Pons (tissue), 1 donor: ENCODE data around the gene AP3S1.
"Not testable (repeated sequence)": the region's sequence is repeated elsewhere in the genome, so short reads cannot be mapped to it uniquely, and the experiment has no call there.

Experiments used
- DNase-seq: peaks from one replicate; pipeline ENCODE4 v3.0.0-alpha.2; 2016; ENCODE audit warnings: low spot score

AP3S1 gene

DNA sequence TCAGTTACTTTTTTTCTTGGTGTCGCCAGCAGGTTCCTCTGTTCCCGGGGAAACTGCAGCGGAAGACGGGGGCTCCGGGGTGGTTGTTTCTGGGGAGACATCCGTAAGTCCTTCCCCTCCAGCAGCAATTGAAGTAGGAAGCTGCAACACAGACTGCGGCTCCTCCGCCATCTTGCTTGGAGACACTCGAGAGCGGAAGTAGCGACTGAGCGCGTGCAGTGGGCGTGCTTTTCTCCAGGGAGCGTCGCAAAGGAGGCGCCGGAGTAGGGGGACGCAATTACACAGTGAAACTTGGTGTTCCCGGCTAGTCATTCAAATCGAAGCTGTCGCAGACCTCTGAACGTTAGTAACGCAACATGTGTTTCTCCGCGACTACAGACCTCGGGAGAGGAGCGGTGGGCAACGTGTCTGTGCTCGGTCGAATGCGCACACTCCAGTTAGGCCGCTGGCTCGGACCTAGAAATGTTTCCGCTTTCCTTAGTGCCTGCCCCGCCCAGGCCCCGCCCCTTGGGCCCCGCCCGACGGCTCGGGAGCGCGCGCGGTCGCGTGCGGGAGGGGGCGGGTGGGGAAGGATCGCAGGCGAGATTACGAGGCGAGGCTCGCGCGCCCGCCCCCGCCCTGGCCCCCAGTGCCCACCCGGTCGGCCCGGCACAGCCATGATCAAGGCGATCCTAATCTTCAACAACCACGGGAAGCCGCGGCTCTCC, at the start of gene AP3S1, which contains the start of gene ATG12:
TSS of gene AP3S1 (plus strand) at position 554 of the 707 bp plus-strand sequence. CDS start at position 657, 103 bp downstream.
TSS of gene ATG12 (minus strand) at position 184 of the 707 bp plus-strand sequence. CDS start at position 171, 13 bp downstream.
- peak; percentile 95 for DNase-seq

GRCh38 chr5:115795700-115796099, 46.0 kb upstream of the AP3S1 start:
- no peak for DNase-seq

DNA sequence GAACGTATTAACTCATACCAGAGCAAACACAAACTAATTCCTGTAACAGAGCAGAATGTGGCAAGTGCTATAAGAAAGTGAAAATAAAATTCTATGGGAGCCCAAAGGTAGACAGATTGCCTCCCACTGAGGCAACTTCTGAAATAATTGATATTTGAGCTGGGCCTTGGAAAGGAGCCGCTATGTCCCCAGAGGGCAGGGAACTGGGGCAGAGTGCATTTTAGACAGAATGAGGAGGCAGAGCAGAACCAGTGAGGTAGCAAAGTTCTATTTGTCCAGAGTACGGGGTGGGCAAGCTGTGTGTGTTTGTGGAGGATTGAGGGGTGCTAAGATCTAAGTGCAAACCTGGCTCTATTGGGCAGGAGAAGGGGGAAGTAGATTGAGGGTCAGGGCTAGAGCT, 45.1 kb upstream of the AP3S1 start:
- no peak for DNase-seq

DNA sequence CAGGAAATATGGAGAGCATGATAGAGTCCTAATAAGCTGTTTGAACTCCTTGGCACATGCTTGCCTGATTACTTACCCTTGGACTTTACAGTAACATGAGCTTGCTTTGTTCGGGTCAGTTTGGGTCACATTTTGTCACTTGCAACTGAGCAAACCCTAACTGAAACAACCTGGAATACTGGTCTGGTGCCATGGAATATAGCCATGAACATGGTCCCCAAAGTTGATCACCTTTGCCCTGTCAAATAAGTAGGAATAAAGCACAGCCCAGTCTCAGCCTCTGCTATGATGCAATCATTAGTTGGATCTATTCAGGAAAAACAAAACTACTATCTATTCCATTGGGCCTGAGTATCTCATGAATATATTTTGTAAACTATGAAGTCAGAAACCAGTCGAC, 43.5 kb upstream of the AP3S1 start:
- DNase-seq, result no peak

DNA sequence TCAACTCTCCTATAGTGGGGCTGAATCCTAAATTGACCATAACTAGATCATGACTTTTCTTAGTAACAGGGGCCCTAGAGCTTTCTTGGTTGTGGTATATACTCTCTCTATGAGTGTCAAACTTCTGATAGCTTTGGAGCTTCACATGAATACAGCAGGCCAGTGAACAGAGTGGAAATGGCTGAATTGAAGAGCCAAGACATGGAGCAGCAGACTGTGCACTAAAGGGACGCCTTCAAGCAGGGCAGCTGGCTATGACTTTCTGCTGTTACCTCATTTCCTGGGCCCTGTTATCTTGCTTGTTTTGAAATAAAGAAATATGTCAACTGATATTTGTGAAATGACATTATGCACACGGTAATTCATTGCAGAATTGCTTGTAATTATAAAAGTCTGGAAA, 41.6 kb upstream of the AP3S1 start:
- no peak for DNase-seq

- no peak for DNase-seq
These were observed 40.6 kb upstream of the AP3S1 start for GRCh38 chr5:115801152-115801551.

DNA sequence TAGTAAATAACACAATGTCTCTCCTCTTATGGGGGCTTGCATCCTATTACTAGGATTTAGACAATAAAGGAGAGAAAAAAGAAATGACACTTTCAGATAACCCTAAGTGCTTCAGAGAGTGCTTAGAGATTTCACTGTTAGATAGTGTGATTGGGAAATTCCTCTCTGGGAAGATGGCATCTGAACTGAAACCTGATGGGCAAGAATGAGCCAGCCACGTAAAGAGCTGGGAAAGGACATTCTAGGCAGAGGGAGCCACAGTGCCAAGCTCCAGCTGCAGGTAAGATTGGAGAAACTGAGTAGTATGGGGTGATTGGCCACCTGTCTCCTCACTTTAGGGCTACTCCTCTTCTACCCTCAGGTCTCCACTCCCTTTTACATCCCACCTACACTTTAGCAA, 39.8 kb upstream of the AP3S1 start:
- DNase-seq, result no peak

DNA sequence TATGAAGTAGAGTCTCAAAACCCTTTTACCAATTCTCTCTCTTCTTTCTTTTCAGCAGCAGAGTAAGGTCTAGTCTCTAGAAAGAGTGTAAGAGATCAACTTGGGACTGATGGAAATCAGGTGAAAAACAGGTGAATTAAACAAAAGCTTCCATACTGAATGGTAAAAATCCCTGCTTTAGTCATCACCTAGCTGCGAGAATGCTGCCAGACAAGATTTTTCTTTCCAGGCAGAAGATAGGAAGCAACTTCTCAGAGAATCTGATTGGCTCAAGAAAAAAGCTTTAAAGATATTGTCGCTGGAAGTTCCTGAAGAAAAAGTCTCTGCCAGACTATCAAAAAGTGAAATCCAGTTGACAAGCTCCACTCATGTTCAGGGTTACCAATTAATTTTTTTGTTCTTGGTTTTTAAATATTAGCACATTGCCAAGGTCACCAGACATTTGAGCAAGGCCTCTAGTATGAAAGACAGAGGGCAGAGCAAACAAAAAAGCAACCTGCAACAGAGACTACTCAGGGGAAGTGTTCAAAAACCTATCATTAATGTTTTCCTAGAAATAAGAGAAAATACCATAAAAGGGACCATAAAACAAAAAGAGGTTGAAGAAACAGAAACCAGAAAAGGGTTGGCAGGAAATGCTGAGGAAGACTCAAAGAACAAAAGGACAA, 34.6 kb upstream of the AP3S1 start:
- DNase-seq, result no peak

DNA sequence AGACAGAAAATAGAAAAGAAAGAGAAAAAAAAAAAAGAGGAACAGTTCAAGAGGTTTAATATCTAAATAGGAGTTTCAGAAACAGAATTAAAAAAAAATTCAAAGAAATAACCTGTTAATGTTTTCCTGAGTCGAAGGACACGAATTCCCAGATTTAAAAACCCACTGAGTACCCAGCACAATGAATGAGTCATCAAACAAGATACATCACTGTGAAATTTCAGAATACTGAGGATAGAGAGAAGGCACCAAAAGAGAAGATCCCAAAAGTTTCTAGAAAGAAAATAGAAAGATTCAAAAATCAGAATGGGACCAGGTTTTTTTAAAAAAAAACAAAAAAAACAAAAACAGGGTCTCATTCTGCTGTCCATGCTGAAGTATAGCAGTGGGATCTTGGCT, 34.1 kb upstream of the AP3S1 start:
- no peak for DNase-seq

GRCh38 chr5:115808066-115808465, 33.7 kb upstream of the AP3S1 start:
- not testable (repeated sequence) for DNase-seq

DNA sequence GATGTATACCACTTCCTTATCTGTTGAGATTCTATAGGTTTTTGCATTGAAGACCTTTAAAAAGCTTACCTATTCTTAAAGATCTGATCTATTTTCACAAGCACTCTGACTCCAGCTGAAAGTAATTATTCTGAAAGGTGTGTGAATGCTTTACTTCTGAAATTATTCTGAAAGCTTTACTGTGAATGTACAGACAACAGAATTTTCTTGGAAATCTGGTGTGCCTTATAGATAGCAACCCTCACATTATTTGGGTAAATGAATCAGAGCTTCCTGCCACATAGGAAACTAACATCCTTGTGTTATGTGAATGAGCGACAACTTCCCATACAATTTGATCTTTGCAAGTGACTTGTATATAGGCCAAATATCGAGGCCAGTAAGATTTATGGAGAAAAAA, 31.8 kb upstream of the AP3S1 start:
- DNase-seq, result no peak

GRCh38 chr5:115810761-115811160, 31.0 kb upstream of the AP3S1 start:
- no peak for DNase-seq

DNA sequence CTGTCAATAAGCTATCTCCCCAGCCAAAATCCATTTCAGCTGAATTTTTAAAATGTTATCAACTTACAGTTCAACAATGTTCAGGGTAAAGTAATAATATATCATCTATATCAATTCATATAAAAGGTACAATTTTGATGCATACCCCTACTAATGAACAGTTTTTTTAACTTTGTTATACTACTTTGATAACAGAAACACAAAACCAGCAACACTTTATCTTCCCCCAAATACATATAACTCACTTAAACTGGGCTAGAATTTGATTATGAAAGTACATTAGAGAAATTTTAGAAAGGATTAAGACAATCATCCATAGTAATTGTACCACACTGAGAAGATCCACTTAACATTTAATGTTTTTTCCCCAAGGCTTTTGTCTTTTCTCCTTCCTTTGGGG, 30.3 kb upstream of the AP3S1 start:
- DNase-seq, result no peak

GRCh38 chr5:115812372-115812771, 29.4 kb upstream of the AP3S1 start:
- DNase-seq, result no peak

DNA sequence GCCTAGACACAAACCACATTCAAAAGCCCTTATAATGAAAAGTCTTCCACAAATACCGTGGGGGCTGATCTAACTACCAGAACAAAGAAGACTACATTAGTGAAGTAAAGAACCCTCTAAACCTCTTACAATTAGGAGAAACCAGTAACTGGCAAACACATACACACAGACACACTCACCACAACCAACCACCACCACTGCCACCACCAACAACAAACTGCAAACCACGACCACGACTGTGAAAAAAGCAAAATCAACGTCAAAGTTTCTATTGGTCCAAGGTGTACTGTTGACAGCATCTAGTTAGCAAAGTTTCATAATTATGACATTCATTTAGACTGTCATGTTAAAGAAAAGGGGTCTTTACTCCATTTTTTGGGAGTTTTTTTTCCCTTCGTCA, 28.0 kb upstream of the AP3S1 start:
- DNase-seq, result no peak

DNA sequence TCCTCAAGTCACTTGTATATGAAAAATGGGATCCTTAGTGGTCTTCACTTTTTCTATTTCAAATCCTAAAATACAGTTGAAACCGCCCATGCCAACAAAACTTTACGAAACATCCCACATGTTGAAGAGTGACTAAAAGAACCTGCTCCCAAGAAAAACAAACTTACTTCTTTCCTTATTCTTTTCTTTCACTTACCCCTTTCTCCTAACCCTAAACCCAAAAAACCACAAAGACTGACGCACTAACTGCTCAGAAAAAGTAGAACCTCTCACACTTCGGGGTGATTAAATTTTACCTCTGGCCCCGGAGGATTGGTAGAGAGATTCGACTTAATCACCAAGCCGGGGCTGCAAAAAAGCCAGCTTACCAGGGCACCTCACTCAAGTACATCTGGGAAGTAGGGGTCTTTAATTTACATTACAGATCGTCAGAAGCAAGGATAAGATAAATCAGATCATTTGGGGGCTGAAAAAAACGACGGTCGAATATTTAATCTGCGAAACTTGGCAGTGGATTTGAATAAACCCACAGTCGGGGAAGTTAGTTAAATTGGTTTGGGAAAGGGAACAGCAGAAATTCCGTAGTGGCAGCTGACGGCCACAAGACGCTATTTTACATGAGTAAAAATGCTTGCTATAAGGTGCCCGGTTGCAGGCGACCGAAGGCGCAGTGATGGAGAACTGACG, 26.6 kb upstream of the AP3S1 start:
- peak; percentile 12 for DNase-seq

- no peak for DNase-seq
These were observed 26.0 kb upstream of the AP3S1 start for GRCh38 chr5:115815693-115816225.

- DNase-seq, result peak; percentile 61
These were observed 25.3 kb upstream of the AP3S1 start, which contains the start of gene CDO1 for GRCh38 chr5:115816226-115817081. Gene CDO1, minus strand, starts transcription at chr5:115816659. Its CDS starts 262 bp downstream, at chr5:115816397.

DNA sequence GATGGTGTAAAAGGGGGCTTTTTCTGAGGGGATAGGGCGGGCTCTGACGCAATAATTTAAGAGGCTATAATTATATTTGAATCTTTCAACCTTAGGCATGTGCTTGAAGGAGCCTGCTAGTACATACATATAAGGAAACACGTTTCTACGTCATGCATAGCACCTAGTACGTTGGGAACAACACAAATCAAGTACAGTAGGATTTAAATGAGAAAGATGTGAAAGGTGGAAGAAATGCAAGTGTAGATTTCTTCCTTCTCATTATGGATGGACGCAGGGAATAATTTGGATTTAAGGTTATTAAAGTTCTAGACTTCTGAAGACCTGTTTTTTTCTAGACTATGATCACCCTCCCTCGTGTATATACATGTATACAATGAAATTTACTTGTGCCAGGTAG, 24.3 kb upstream of the AP3S1 start:
- no peak for DNase-seq

DNA sequence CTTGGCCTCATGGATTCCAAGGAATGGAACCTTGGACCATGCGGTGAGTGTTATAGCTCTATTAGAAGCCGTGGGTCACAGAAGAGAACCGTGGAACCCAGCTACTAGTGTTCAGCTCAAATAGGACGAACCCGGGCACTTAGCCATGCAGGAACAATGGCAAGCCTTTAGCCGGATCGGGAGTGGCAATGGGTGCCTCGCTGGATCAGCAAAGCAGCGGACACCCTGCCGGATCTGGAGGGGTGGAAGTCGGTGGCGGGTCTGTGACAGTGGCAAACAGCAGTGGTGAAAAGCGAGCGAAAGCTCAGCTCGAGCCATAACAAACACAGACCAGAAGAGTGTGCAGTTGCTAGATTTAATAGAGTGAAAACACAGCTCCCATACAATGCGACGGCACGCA, 22.9 kb upstream of the AP3S1 start:
- DNase-seq, result peak; percentile 58

DNA sequence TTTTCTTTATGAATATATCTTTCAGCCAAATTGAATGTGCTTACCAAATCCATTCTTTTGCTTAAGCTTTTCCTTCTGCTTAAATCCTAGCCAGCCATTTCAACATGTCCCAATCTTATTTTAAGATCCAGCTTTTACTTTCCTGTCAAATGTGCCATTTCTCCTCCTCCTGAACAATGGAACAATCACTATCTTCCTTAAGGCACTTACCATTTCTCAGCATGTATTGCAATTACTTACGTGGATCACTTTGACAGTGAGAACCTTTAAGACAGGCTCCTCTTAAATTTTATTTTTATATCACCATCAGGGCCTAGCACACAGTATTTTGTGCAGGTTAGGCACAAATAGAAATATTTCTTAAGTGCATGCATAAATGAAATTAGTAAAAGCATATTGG, 20.9 kb upstream of the AP3S1 start:
- DNase-seq, result no peak

DNA sequence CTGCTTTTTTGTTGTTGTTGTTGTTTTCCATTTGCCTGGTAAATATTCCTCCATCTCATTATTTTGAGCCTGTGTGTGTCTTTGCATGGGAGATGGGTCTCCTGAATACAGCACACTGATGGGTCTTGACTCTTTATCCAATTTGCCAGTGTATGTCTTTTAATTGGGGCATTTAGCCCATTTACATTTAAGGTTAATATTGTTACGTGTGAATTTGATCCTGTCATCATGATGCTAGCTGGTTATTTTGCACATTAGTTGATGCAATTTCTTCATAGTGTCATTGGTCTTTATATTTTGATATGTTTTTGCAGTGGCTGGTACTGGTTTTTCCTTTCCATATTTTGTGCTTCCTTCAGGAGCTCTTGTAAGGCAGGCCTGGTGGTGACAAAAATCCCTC, 16.8 kb upstream of the AP3S1 start:
- DNase-seq, result not testable (repeated sequence)
